Caco-2 (cell line): Measurements from ENCODE around the gene WDR45B. TPM values are rescaled to one million over a fixed set of nuclear protein-coding genes. Genes with fewer than 3 reads are reported as not detected.

Experiments
- BruUV-seq: library from RNA; stranded (reverse); fragments of 400-500 nt; replicated peaks from 2 replicates; lab custom pipeline; 2021; lab: Mats Ljungman, UMichigan
- CTCF ChIA-PET: fragments of 300-600 bp; sonication (Branson Sonifier 250); formaldehyde crosslinking; loops from one replicate; lab custom pipeline; 2022; ENCODE audit warnings: antibody characterized with exemption; lab: Charles Lee
- POLR2A ChIA-PET: fragments of 300-600 bp; sonication (Branson Sonifier 250); formaldehyde crosslinking; loops from one replicate; lab custom pipeline; 2022; ENCODE audit warnings: antibody characterized with exemption; lab: Charles Lee
- DNase-seq, 2 experiments: peaks; one replicate each; pipeline versions ENCODE4 v3.0.0 to v3.0.0-alpha.2; 2020 to 2022
- H3K27me3 ChIP-seq: replicated peaks from 2 replicates; pipeline ENCODE4 v1.6.0; 2011; ENCODE audit warnings: low read length; ENCODE audit not compliant: control insufficient read depth, insufficient read depth
- H3K36me3 ChIP-seq: 2 replicates; pipeline ENCODE4 v1.5.1; 2011; ENCODE audit warnings: low read length; ENCODE audit not compliant: control insufficient read depth, insufficient read depth
- H3K4me1 ChIP-seq: fragments of 250-450 bp; sonication (Bioruptor Pico); 2 replicates; pipeline ENCODE4 v1.5.1; 2020; ENCODE audit warnings: mild to moderate bottlenecking
- H3K4me3 ChIP-seq: 2 replicates; pipeline ENCODE4 v1.5.1; 2011; ENCODE audit warnings: low read depth, mild to moderate bottlenecking, control low read depth, low read length
- H3K9me3 ChIP-seq: fragments of 250-450 bp; sonication (Bioruptor Pico); 2 replicates; pipeline ENCODE4 v1.5.1; 2020; ENCODE audit warnings: mild to moderate bottlenecking, moderate library complexity
- H3K27ac Mint-ChIP-seq: one replicate; pipeline ENCODE4 v1.8.0; 2022; ENCODE audit warnings: mixed read lengths; ENCODE audit not compliant: unreplicated experiment
- H3K27me3 Mint-ChIP-seq: one replicate; pipeline ENCODE4 v1.8.0; 2022; ENCODE audit warnings: mixed read lengths; ENCODE audit not compliant: insufficient read depth, unreplicated experiment
- H3K36me3 Mint-ChIP-seq: one replicate; pipeline ENCODE4 v1.8.0; 2022; ENCODE audit warnings: mild to moderate bottlenecking, mixed read lengths; ENCODE audit not compliant: insufficient read depth, unreplicated experiment
- H3K4me1 Mint-ChIP-seq: one replicate; pipeline ENCODE4 v1.8.0; 2022; ENCODE audit warnings: low read depth, mixed read lengths; ENCODE audit not compliant: unreplicated experiment
- H3K4me3 Mint-ChIP-seq: one replicate; pipeline ENCODE4 v1.8.0; 2022; ENCODE audit warnings: mild to moderate bottlenecking, moderate library complexity, mixed read lengths; ENCODE audit not compliant: unreplicated experiment
- H3K9me3 Mint-ChIP-seq: one replicate; pipeline ENCODE4 v1.8.0; 2022; ENCODE audit warnings: mixed read lengths; ENCODE audit not compliant: unreplicated experiment
- intact Hi-C: fragments of 100-400 bp; cut with micrococcal nuclease; formaldehyde crosslinking; loops from one replicate; pipeline ENCODE4 v1.10.0; 2022; ENCODE audit not compliant: unreplicated experiment
- total RNA-seq: library from RNA; stranded (reverse); gene quantifications from 2 replicates; pipeline ENCODE4 v1.2.3, GENCODE V29; 2022
- TF ChIP-seq, protein P1 (sequence below), 2 experiments: fragments of 200-600 bp in 1 of 2; IDR thresholded peaks; 1 replicate in 1 of 2; 2 replicates in 1 of 2; pipeline versions ENCODE4 v1.5.1 to v1.8.0; 2011 to 2022; ENCODE audit warnings: antibody characterized with exemption in 1 of 2, control low read depth in 1 of 2, inconsistent platforms in 1 of 2, low read depth in 1 of 2, low read length in 1 of 2, mild to moderate bottlenecking in 1 of 2, moderate library complexity in 1 of 2; ENCODE audit not compliant: insufficient read depth in 1 of 2, severe bottlenecking in 1 of 2, unreplicated experiment in 1 of 2

WDR45B gene
- total RNA-seq, 1 experiment from 2014 or later = 106 TPM

GRCh38 chr17:82648742-82649331 is 593 bp upstream of the WDR45B start:
- ChIA-PET CTCF (no interaction called here), POLR2A (interaction anchor here (0.7 kb wide), 1 partner anchor 1815 kb away, joined by 3 read pairs; no protein-coding TSS in a partner anchor)
- Histone ChIP-seq H3K9me3 (no peaks in the 10 kb centered on the region), H3K36me3 (peaks cover 3% of the 10 kb centered on the region; the same call in 1 of the 2 replicates), H3K4me1 (peaks cover 8% of the 10 kb centered on the region; the same call in 1 of the 2 replicates), H3K27me3 (no peaks in the 10 kb centered on the region), H3K4me3 (peak overlapping the region; percentile 47)
- Mint-ChIP-seq H3K27me3 (no peaks in the 10 kb centered on the region), H3K4me3 (peak overlapping the region; percentile 84), H3K9me3 (no peaks in the 10 kb centered on the region), H3K27ac (peak overlapping the region; percentile 64), H3K36me3 (peaks cover 36% of the 10 kb centered on the region), H3K4me1 (no peaks in the 10 kb centered on the region)
- DNase-seq = peak; percentile 51 to 67
- TF ChIP-seq, protein P1, sequence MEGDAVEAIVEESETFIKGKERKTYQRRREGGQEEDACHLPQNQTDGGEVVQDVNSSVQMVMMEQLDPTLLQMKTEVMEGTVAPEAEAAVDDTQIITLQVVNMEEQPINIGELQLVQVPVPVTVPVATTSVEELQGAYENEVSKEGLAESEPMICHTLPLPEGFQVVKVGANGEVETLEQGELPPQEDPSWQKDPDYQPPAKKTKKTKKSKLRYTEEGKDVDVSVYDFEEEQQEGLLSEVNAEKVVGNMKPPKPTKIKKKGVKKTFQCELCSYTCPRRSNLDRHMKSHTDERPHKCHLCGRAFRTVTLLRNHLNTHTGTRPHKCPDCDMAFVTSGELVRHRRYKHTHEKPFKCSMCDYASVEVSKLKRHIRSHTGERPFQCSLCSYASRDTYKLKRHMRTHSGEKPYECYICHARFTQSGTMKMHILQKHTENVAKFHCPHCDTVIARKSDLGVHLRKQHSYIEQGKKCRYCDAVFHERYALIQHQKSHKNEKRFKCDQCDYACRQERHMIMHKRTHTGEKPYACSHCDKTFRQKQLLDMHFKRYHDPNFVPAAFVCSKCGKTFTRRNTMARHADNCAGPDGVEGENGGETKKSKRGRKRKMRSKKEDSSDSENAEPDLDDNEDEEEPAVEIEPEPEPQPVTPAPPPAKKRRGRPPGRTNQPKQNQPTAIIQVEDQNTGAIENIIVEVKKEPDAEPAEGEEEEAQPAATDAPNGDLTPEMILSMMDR (IDR thresholded peaks at IDR 0.05; ENCODE audit: insufficient read depth in 1 of 2, low read depth in 1 of 2, low read length in 1 of 2, severe bottlenecking in 1 of 2, unreplicated experiment in 1 of 2) = no peak
- intact Hi-C loops = no loop called here
- no TSS peak for BruUV-seq

DNA sequence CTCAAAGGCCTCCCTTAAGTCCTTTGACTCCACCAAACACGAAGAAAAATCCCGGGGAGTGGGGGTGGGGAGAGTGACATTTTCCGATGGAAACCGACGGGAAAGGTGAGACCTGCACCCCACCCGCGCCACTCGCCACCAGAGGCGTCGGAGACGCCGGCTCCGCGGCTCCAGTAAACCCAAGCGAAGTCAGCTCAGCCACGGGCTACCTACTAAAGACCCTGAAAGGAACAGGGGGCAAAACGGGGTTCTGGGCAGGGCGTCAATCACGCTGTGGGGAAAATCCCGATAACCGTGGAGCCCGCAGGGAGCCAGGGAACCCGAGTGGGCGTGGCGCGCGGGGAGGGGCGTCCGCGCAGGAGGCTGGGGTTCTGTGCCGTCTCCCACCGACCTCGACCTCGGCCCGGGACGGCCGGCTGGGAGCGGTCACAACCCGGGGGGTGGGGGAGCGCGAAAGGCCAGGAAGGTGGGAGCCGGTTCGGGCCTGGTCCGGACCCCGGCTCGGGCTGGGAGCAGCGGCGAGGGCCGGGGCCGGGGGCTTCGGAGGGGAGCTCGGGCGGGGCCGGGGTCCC is 565 bp downstream of the WDR45B start:
- Mint-ChIP-seq H3K4me3 (peak overlapping the region; percentile 84), H3K9me3 (no peaks in the 10 kb centered on the region), H3K27me3 (no peaks in the 10 kb centered on the region), H3K4me1 (no peaks in the 10 kb centered on the region), H3K36me3 (peaks cover 45% of the 10 kb centered on the region), H3K27ac (peak overlapping the region; percentile 64)
- Histone ChIP-seq H3K4me3 (peak overlapping the region; percentile 88), H3K36me3 (peaks cover 3% of the 10 kb centered on the region), H3K27me3 (no peaks in the 10 kb centered on the region), H3K9me3 (no peaks in the 10 kb centered on the region), H3K4me1 (peaks cover 8% of the 10 kb centered on the region; the same call in 1 of the 2 replicates)
- TSS peak; percentile 15 for BruUV-seq
- peak in 1 of 2 experiments; percentile 65 for DNase-seq
- TF ChIP-seq, protein P1 (IDR thresholded peaks at IDR 0.05; ENCODE audit: insufficient read depth in 1 of 2, low read depth in 1 of 2, low read length in 1 of 2, severe bottlenecking in 1 of 2, unreplicated experiment in 1 of 2) = peak; percentile 13 to 29
- CTCF ChIA-PET = no interaction called here
- POLR2A ChIA-PET = no interaction called here
- intact Hi-C loops = no loop called here

GRCh38 chr17:82645516-82645915 is 2.7 kb downstream of the WDR45B start:
- H3K4me3 ChIP-seq = no peak overlapping the region
- intact Hi-C loops = no loop called here
- Mint-ChIP-seq H3K27ac (peak overlapping the region; percentile 64), H3K9me3 (no peaks in the 10 kb centered on the region), H3K36me3 (peaks cover 67% of the 10 kb centered on the region), H3K4me1 (no peaks in the 10 kb centered on the region), H3K4me3 (peak overlapping the region; percentile 84), H3K27me3 (no peaks in the 10 kb centered on the region)
- POLR2A ChIA-PET = no interaction called here
- H3K9me3 ChIP-seq = no peaks in the 10 kb centered on the region
- H3K36me3 ChIP-seq = peaks cover 5% of the 10 kb centered on the region
- no TSS peak for BruUV-seq
- peaks cover 8% of the 10 kb centered on the region; the same call in 1 of the 2 replicates for H3K4me1 ChIP-seq
- no peak for DNase-seq
- H3K27me3 ChIP-seq = no peaks in the 10 kb centered on the region
- CTCF ChIA-PET = no interaction called here
- TF ChIP-seq, protein P1 (IDR thresholded peaks at IDR 0.05; ENCODE audit: insufficient read depth in 1 of 2, low read depth in 1 of 2, low read length in 1 of 2, severe bottlenecking in 1 of 2, unreplicated experiment in 1 of 2) = no peak
